ENCODE results near the gene SENP6.
A peak's percentile ranks its signal among the peaks of the same experiment; 100 is the strongest.
"Not testable (repeated sequence)": the region's sequence is repeated elsewhere in the genome, so short reads cannot be mapped to it uniquely, and the experiment has no call there.

SENP6 gene, protein sequence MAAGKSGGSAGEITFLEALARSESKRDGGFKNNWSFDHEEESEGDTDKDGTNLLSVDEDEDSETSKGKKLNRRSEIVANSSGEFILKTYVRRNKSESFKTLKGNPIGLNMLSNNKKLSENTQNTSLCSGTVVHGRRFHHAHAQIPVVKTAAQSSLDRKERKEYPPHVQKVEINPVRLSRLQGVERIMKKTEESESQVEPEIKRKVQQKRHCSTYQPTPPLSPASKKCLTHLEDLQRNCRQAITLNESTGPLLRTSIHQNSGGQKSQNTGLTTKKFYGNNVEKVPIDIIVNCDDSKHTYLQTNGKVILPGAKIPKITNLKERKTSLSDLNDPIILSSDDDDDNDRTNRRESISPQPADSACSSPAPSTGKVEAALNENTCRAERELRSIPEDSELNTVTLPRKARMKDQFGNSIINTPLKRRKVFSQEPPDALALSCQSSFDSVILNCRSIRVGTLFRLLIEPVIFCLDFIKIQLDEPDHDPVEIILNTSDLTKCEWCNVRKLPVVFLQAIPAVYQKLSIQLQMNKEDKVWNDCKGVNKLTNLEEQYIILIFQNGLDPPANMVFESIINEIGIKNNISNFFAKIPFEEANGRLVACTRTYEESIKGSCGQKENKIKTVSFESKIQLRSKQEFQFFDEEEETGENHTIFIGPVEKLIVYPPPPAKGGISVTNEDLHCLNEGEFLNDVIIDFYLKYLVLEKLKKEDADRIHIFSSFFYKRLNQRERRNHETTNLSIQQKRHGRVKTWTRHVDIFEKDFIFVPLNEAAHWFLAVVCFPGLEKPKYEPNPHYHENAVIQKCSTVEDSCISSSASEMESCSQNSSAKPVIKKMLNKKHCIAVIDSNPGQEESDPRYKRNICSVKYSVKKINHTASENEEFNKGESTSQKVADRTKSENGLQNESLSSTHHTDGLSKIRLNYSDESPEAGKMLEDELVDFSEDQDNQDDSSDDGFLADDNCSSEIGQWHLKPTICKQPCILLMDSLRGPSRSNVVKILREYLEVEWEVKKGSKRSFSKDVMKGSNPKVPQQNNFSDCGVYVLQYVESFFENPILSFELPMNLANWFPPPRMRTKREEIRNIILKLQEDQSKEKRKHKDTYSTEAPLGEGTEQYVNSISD

DNA sequence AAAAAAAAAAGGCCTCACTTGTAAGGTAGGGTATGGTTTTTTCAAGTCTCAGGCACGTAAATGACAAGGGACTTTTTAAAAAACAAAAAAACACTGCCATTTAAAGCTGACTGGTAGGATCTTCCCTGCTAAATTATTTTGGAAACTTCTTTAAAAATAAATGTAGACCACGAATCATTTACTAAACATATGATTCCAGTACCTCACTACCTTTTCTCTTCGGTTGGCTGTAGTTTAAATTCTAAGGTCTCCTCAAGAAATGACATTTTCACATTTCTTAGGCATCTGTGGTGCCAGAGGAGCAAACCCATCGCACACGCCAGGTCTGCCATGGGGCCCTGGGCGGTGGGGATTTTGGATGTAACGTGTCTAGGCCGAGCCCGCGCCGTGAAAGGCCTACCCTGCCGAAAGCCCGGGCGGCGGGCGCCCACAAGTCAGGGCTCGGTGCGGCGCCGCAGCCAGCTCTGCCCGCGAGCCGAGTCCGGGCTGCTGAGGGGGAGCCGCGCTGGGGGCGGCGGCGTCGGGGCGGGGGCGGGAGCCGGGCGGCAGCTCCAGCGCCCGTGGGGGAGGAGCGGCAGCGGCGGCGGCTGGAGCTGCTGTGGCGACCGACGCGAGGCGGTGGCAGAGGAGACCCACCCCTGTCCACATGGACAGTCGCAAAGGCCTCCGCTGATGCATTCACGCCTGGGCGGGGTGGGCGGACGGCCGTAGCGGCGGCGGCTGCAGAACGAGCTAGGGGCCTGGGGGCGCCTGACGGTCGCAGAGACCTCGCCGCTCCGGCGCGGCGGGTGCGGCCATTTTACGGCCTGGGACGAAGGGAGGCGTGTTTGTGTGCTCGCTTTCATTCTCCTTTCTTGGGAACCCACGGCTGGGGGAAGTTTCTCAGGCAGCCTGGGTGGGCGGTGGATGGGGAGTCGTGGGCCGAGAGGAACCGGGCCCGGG is at the start of gene SENP6:
Gene SENP6, plus strand, starts transcription at position 577 of the 942 bp plus-strand sequence. CDS start 645 bp downstream, outside the sequence.
- peak; percentile 88 to 93 for DNase-seq
- peak; percentile 86 for TF ChIP-seq POLR2A (IDR thresholded peaks at IDR 0.05; ENCODE audit: low read length)
- no peak for TF ChIP-seq GATA1 (IDR thresholded peaks at IDR 0.05; ENCODE audit: low read depth, low read length)

DNA sequence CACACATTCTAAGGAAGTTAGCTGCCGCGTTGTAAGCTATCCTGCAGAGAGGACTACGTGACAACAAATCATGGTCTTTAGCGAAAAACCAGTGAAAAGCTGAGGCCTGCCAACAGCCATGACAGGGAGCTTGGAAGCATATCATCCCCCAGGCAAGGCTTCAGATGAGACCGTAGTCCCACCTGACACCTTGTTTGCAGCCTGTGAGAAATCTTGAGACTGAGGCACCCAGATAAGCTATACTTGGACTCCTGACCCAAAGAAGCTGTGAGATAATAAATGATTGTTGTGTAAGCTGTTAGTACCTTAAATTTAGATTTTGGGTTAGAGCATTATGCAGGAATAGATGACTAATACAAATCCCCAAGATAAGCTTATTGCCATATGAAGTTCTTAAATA is 45.4 kb upstream of the SENP6 start:
- no peak for TF ChIP-seq POLR2A (IDR thresholded peaks at IDR 0.05; ENCODE audit: low read length)
- TF ChIP-seq GATA1 (IDR thresholded peaks at IDR 0.05; ENCODE audit: low read depth, low read length): no peak
- DNase-seq: peak in 1 of 2 experiments; percentile 3

DNA sequence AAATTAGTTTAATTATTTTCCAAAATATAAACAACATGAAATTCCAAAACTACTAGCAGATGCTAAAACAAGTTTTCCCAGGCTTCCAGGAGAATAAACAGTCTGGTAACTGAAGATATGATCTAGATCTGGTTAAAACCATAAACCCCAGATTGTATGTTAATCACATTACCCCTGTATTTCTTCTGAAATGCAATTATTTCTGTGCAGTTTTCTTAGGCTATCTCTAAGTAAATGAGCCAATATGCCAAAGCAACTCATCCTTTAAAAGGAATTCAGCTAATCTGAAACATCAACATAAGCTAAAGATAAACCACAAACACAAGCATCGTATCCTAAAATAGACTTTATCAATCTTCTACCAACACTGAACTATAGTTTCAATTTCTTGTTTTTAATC is 44.6 kb upstream of the SENP6 start:
- TF ChIP-seq POLR2A (IDR thresholded peaks at IDR 0.05; ENCODE audit: low read length): no peak
- no peak for TF ChIP-seq GATA1 (IDR thresholded peaks at IDR 0.05; ENCODE audit: low read depth, low read length)
- DNase-seq: no peak

DNA sequence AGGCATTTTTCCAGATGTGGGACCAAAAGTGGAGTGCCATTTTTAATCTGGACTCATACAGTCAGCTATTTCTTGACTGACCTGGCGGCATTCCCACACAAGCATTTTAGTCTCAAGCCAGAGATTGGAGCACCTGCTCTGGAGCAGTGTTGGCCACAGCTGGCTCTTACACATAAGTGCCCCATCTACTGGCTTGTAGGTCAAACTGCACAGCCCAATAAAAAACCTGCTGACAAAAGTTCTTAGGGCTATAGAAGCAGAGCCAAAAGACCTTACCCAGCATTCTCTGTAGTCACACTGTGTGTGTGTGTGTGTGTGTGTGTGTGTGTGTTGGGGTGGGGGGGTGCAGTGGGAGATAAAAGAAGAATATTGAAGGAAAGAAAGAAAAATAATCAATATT is 38.6 kb upstream of the SENP6 start:
- TF ChIP-seq POLR2A (IDR thresholded peaks at IDR 0.05; ENCODE audit: low read length): no peak
- TF ChIP-seq GATA1 (IDR thresholded peaks at IDR 0.05; ENCODE audit: low read depth, low read length): no peak
- DNase-seq: peak; percentile 41 to 43

DNA sequence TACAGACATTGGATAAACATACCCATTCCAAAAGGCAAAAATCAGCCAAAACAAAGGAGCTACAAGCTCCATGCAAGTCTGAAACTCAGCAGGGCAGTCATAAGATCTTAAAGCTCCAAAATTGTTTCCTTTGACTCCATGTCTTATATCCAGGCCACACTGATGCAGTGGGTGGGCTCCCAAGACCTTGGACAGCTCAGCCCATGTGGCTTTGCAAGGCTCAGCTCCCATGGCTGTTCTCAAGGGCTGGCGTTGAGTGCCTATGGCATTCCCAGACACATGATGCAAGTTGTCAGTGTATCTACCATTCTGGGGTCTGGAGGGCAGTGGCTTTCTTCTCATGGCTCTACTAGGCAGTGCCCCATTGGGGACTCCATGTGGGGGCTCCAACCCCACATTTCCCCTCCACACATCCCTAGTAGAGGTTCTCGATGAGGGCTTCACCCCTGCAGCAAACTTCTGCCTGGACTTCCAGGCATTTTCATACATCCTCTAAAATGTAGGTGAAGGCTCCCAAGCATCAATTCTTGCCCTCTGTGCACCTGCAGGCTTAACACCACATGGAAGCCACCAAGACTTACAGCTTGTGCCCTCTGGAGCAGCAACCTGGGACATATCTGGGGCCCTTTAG is 35.4 kb upstream of the SENP6 start:
- no peak for TF ChIP-seq POLR2A (IDR thresholded peaks at IDR 0.05; ENCODE audit: low read length)
- no peak for TF ChIP-seq GATA1 (IDR thresholded peaks at IDR 0.05; ENCODE audit: low read depth, low read length)
- no peak for DNase-seq

DNA sequence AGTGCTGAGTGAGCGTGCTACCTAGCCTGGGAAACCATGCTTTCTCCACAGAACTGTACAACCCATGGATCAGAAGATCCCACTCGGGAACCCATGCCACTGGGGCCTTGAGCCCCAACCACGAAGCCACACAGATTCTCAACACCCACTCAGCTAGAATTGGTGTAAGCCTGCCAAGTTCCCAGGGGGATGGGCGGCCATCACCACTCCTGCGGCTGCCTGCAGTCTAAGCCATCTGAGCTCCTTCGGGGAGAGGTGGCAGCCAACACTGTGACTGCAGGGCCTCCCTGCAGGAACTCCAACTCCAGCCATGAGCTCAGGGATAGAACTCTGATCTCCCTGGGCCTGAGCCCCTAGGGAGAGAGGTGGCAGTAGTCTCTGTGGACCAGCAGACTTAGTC is 33.6 kb upstream of the SENP6 start:
- no peak for TF ChIP-seq POLR2A (IDR thresholded peaks at IDR 0.05; ENCODE audit: low read length)
- no peak for TF ChIP-seq GATA1 (IDR thresholded peaks at IDR 0.05; ENCODE audit: low read depth, low read length)
- DNase-seq: no peak

DNA sequence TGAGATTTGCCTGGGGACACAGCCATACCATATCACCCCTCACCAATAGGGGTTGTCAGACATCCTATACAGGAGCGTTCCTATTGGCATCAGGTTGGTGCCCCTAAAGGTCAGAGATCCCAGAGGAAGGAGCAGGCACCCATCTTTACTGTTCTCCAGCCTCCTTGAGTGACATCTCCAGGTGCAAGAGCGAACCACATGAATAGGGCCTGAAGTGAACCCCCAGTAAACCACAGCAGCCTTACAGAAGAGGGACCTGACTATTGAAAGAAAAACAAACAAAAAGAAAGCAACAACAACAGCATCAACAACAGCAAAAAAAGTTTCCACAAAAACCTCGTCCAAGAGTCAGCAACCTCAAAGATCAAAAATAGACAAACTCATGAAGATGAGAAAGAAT is 32.7 kb upstream of the SENP6 start:
- no peak for TF ChIP-seq POLR2A (IDR thresholded peaks at IDR 0.05; ENCODE audit: low read length)
- TF ChIP-seq GATA1 (IDR thresholded peaks at IDR 0.05; ENCODE audit: low read depth, low read length): no peak
- no peak for DNase-seq

DNA sequence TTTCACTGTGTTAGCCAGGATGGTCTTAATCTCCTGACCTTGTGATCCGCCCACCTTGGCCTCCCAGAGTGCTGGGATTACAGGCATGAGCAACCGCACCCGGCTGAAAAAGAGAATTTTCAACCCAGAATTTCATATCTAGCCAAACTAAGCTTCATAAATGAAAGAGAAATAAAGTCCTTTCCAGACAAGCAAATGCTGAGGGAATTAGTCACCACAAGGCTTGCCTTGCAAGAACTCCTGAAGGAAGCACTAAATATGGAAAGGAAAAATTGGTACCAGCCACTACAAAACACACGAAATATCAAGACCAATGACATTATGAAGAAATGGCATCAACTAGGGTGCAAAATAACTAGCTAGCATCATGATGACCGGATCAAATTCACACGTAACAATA is 31.0 kb upstream of the SENP6 start:
- not testable (repeated sequence) for DNase-seq

DNA sequence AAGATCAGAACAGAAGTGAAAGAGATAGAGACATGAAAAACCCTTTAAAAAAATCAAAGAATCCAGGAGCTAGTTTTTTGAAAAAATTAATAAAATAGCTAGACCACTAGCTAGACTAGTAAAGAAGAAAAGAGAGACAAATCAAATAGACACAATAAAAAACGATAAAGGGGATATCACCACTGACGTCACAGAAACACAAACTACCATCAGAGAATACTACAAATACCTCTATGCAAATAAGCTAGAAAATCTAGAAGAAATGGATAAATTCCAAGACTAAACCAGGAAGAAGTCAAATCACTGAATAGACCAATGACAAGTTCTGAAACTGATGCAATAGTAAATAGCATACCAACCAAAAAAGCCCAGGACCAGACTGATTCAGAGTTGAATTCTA is 29.6 kb upstream of the SENP6 start:
- DNase-seq: no peak
- no peak for TF ChIP-seq GATA1 (IDR thresholded peaks at IDR 0.05; ENCODE audit: low read depth, low read length)
- no peak for TF ChIP-seq POLR2A (IDR thresholded peaks at IDR 0.05; ENCODE audit: low read length)

DNA sequence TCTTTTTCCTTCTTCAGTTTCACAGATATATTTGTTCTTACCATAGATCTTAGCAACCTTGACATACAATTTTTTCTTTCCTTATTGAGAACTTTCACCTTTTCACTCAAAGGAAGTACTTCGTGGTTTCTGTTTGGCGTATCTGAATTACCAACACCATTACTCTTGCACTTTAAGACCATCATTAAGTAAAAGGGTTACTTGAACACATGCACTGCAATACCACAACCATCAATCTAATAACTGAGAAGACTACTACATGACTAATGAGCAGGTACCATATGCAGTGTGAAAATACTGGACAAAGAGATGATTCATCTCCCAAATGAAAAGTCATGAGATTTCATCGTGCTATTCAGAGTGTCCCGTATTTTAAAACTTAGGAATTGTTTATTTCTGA is 21.7 kb upstream of the SENP6 start:
- no peak for DNase-seq
- TF ChIP-seq GATA1 (IDR thresholded peaks at IDR 0.05; ENCODE audit: low read depth, low read length) (no peak), POLR2A (IDR thresholded peaks at IDR 0.05; ENCODE audit: low read length) (no peak)

DNA sequence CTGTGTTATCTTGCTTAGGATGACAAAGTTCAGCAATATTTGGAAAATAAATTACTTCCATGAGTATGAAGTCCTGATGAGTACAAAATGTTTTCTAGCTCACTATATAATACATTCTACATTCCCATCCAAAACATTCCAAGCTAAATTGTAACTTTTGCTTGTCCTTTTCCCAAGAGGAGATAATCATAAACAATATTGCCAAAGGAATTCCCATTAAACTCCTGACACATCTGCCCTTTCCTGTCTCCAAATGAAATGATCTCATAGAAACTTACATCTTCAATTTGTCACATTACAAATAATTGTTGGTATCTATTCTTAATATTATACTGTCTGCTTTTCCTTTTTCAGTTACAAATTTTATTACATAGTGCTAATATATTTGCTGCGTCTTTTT is 20.4 kb upstream of the SENP6 start:
- TF ChIP-seq GATA1 (IDR thresholded peaks at IDR 0.05; ENCODE audit: low read depth, low read length): no peak
- TF ChIP-seq POLR2A (IDR thresholded peaks at IDR 0.05; ENCODE audit: low read length): no peak
- no peak for DNase-seq

DNA sequence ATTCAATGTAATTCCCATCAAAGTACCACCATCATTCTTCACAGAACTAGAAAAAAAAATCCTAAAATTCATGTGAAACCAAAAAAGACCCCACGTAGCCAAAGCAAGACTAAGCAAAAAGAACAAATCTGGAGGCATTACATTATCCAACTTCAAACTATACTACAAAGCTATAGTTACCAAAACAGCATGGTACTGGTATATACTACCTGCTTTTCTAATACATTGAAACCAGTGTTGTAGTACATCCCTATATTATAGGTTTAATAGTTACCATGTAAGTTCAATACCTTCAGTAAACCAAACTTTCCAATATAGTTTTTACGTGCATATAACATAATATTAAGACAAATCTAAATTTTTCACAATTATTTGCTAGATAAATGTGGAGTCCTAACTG is 17.1 kb upstream of the SENP6 start:
- DNase-seq: not testable (repeated sequence)

DNA sequence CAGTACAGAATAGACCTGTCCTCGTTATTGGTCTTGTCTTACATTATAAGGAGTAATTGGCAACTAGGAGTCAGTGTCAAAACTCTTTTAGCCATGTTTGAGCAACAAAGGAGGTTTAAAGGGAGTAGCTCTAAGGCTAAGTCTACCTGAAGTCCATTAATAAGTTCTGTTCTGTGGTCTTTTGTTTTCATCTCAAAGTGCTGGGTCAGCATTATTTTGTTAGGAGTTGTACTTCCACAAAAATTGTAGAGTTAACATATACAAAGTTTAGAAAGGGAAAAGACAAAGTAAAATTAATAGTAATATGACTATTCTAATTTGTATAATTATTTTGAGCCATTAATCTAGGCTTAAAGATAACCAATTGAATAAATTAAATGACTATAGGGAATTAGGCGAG is 12.7 kb upstream of the SENP6 start:
- no peak for DNase-seq
- TF ChIP-seq POLR2A (IDR thresholded peaks at IDR 0.05; ENCODE audit: low read length) (no peak), GATA1 (IDR thresholded peaks at IDR 0.05; ENCODE audit: low read depth, low read length) (no peak)
